Measurements from ENCODE around the gene CFHR4.
"Not testable (repeated sequence)": the region's sequence is repeated elsewhere in the genome, so short reads cannot be mapped to it uniquely, and the experiment has no call there.

Gene CFHR4

DNA sequence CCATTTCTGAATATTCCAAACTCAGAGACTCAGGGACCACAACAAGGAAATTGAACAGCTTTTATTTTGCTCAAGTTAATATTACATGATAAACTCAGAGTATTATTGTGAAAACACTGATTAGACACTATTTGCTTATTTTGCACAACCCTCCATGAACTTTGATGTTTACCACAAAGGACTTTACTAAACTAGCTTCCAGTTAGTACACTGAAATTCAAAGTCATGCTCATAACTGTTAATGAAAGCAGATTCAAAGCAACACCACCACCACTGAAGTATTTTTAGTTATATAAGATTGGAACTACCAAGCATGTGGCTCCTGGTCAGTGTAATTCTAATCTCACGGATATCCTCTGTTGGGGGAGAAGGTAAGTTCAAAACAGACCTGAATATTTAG lies 55.7 kb downstream of the CFHR4 start, which contains the start of gene CFHR2:
CFHR2 (plus strand) TSS at position 171 of the 400 bp plus-strand sequence; CDS start at position 314, 143 bp downstream.
- not testable (repeated sequence) for DNase-seq

DNA sequence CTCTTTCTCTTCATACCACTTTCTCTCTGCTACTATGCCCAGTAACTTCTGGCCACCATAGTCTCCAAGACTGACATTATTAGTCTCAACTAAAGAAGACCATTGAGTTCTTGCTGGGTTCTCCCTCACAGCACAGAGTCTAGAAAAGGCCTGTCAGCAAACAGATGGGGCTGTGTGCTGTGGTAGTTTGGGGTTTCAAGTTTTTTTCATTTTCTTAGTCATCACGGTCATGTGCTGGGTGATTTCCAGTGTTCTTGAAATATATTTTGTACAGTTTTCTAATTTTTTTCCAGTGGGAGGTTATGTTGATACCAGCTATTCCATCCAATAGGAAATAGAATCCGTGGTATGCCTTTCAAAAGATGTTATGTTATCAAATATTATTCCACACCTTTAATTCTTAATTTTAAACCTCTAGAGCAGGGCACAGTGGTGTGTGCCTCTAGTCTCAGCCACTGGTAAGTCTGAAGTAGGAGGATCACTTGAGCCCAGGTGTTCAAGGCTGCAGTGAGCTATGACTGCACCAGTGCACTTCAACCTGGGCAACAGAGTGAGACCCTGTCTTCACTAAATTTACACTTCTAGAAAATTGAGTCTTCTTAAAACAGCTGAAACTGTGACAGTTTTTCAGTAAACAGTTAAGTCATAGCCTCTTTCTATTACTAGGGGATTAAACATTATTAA lies 64.0 kb downstream of the CFHR4 start:
- DNase-seq, result no peak

DNA sequence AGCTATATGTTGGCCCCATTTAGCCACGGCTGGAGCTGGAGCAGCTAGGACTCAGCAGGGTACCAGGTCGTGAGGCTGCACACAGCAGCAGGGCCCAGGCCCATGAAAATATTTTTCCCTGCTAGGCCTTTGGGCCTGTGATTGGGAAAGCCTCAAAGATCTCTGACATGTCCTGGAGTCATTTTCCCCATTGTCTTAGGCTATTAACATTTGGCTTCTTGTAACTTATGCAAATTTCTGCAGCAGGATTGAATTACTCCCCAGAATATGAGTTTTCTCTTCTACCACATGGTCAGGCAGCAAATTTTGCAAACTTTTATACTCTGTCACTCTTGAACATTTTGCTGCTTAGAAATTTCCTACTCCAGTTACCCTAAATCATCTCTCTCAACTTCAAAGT lies 66.9 kb downstream of the CFHR4 start:
- no peak for DNase-seq

- no peak for DNase-seq
These were observed 68.1 kb downstream of the CFHR4 start for GRCh38 chr1:196955926-196956325.

DNA sequence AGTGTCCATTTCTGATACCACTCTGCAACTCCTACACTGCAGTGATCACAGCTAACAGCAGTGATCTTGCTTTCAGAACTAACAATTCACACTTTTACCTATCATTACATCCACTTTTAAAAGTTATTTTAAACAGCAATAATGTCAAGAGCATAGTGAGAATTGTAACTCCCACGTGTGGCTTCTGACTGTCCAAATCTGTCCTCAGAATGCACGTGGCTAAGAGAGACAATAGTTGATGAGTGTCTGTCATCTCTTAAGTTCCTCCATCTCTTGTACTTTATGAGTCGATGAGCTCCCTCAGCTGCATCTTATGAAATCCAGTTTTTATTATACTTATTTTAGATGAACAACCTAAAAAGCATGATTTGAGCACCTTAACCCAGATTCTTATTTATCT lies 73.0 kb downstream of the CFHR4 start:
- no peak for DNase-seq

Data from T1000 (cell line).